ENCODE results near the gene NSDHL.

Gene NSDHL

GRCh38 chrX:152869972-152870371 is 39.1 kb downstream of the NSDHL start:
- Histone ChIP-seq H3K36me3 (ENCODE audit: control insufficient read depth, insufficient read depth, low read length) (peaks cover 10% of the 10 kb centered on the region; the same call in 1 of the 2 replicates), H3K4me3 (ENCODE audit: low read length) (no peak overlapping the region), H3K27me3 (ENCODE audit: control insufficient read depth, insufficient read depth, low read length) (no peaks in the 10 kb centered on the region), H3K9me3 (ENCODE audit: control insufficient read depth, insufficient read depth, low read length) (no peaks in the 10 kb centered on the region), H3K4me1 (ENCODE audit: control insufficient read depth, insufficient read depth, low read length) (no peaks in the 10 kb centered on the region; the same call in 1 of the 2 replicates), H3K27ac (ENCODE audit: low read length) (no peak overlapping the region)
- WGBS (ENCODE audit: insufficient coverage, insufficient read length): no CpG with 5 or more reads among the region's 7 CpGs
- no peak for DNase-seq (ENCODE audit: low read depth, low spot score)

- Histone ChIP-seq H3K9me3 (ENCODE audit: control insufficient read depth, insufficient read depth, low read length) (no peaks in the 10 kb centered on the region), H3K4me1 (ENCODE audit: control insufficient read depth, insufficient read depth, low read length) (no peaks in the 10 kb centered on the region; the same call in 1 of the 2 replicates), H3K4me3 (ENCODE audit: low read length) (no peak overlapping the region), H3K36me3 (ENCODE audit: control insufficient read depth, insufficient read depth, low read length) (peaks cover 6% of the 10 kb centered on the region; the same call in 1 of the 2 replicates), H3K27me3 (ENCODE audit: control insufficient read depth, insufficient read depth, low read length) (no peaks in the 10 kb centered on the region), H3K27ac (ENCODE audit: low read length) (no peak overlapping the region)
- WGBS (ENCODE audit: insufficient coverage, insufficient read length): no CpG with 5 or more reads among the region's 9 CpGs
- DNase-seq (ENCODE audit: low read depth, low spot score): no peak
Measured at GRCh38 chrX:152871260-152871659, 40.4 kb downstream of the NSDHL start.

GRCh38 chrX:152872522-152872921 is 41.7 kb downstream of the NSDHL start:
- no peaks in the 10 kb centered on the region; the same call in 1 of the 2 replicates for H3K4me1 ChIP-seq (ENCODE audit: control insufficient read depth, insufficient read depth, low read length)
- no CpG with 5 or more reads among the region's 2 CpGs for WGBS (ENCODE audit: insufficient coverage, insufficient read length)
- H3K27ac ChIP-seq (ENCODE audit: low read length): no peak overlapping the region
- no peak for DNase-seq (ENCODE audit: low read depth, low spot score)
- H3K27me3 ChIP-seq (ENCODE audit: control insufficient read depth, insufficient read depth, low read length): no peaks in the 10 kb centered on the region
- H3K4me3 ChIP-seq (ENCODE audit: low read length): no peak overlapping the region
- H3K9me3 ChIP-seq (ENCODE audit: control insufficient read depth, insufficient read depth, low read length): no peaks in the 10 kb centered on the region
- H3K36me3 ChIP-seq (ENCODE audit: control insufficient read depth, insufficient read depth, low read length): peaks cover 2% of the 10 kb centered on the region; the same call in 1 of the 2 replicates

GRCh38 chrX:152873361-152873760 is 42.5 kb downstream of the NSDHL start:
- no peaks in the 10 kb centered on the region; the same call in 1 of the 2 replicates for H3K4me1 ChIP-seq (ENCODE audit: control insufficient read depth, insufficient read depth, low read length)
- no peak for DNase-seq (ENCODE audit: low read depth, low spot score)
- H3K9me3 ChIP-seq (ENCODE audit: control insufficient read depth, insufficient read depth, low read length): no peaks in the 10 kb centered on the region
- H3K27ac ChIP-seq (ENCODE audit: low read length): no peak overlapping the region
- no peak overlapping the region for H3K4me3 ChIP-seq (ENCODE audit: low read length)
- H3K27me3 ChIP-seq (ENCODE audit: control insufficient read depth, insufficient read depth, low read length): no peaks in the 10 kb centered on the region
- H3K36me3 ChIP-seq (ENCODE audit: control insufficient read depth, insufficient read depth, low read length): no peaks in the 10 kb centered on the region; the same call in 1 of the 2 replicates
- no CpG with 5 or more reads among the region's 2 CpGs for WGBS (ENCODE audit: insufficient coverage, insufficient read length)

- no peaks in the 10 kb centered on the region for H3K9me3 ChIP-seq (ENCODE audit: control insufficient read depth, insufficient read depth, low read length)
- H3K27me3 ChIP-seq (ENCODE audit: control insufficient read depth, insufficient read depth, low read length): no peaks in the 10 kb centered on the region
Measured at GRCh38 chrX:152876931-152877840, 46.3 kb downstream of the NSDHL start.

GRCh38 chrX:152878976-152879755 is 48.3 kb downstream of the NSDHL start:
- no peaks in the 10 kb centered on the region for H3K36me3 ChIP-seq (ENCODE audit: control insufficient read depth, insufficient read depth, low read length)
- H3K27ac ChIP-seq (ENCODE audit: low read length): no peak overlapping the region
- no peak for DNase-seq (ENCODE audit: low read depth, low spot score)
- H3K9me3 ChIP-seq (ENCODE audit: control insufficient read depth, insufficient read depth, low read length): no peaks in the 10 kb centered on the region
- H3K27me3 ChIP-seq (ENCODE audit: control insufficient read depth, insufficient read depth, low read length): no peaks in the 10 kb centered on the region
- H3K4me3 ChIP-seq (ENCODE audit: low read length): no peak overlapping the region
- WGBS (ENCODE audit: insufficient coverage, insufficient read length): no CpG with 5 or more reads among the region's 16 CpGs
- no peaks in the 10 kb centered on the region for H3K4me1 ChIP-seq (ENCODE audit: control insufficient read depth, insufficient read depth, low read length)

More at GRCh38 chrX:152876931-152877840, 46.3 kb downstream of the NSDHL start:
- WGBS (ENCODE audit: insufficient coverage, insufficient read length): no CpG with 5 or more reads among the region's 10 CpGs
- Histone ChIP-seq H3K27ac (ENCODE audit: low read length) (no peak overlapping the region), H3K4me3 (ENCODE audit: low read length) (no peak overlapping the region), H3K36me3 (ENCODE audit: control insufficient read depth, insufficient read depth, low read length) (no peaks in the 10 kb centered on the region), H3K4me1 (ENCODE audit: control insufficient read depth, insufficient read depth, low read length) (no peaks in the 10 kb centered on the region; the same call in 1 of the 2 replicates)
- no peak for DNase-seq (ENCODE audit: low read depth, low spot score)

GRCh38 chrX:152881289-152881688 is 50.4 kb downstream of the NSDHL start:
- no peaks in the 10 kb centered on the region for H3K27me3 ChIP-seq (ENCODE audit: control insufficient read depth, insufficient read depth, low read length)
- H3K4me1 ChIP-seq (ENCODE audit: control insufficient read depth, insufficient read depth, low read length): no peaks in the 10 kb centered on the region
- H3K36me3 ChIP-seq (ENCODE audit: control insufficient read depth, insufficient read depth, low read length): no peaks in the 10 kb centered on the region
- no peak for DNase-seq (ENCODE audit: low read depth, low spot score)
- no peaks in the 10 kb centered on the region for H3K9me3 ChIP-seq (ENCODE audit: control insufficient read depth, insufficient read depth, low read length)
- no peak overlapping the region for H3K4me3 ChIP-seq (ENCODE audit: low read length)
- H3K27ac ChIP-seq (ENCODE audit: low read length): no peak overlapping the region
- no CpG with 5 or more reads among the region's 2 CpGs for WGBS (ENCODE audit: insufficient coverage, insufficient read length)

GRCh38 chrX:152884171-152884570 is 53.3 kb downstream of the NSDHL start:
- Histone ChIP-seq H3K4me1 (ENCODE audit: control insufficient read depth, insufficient read depth, low read length) (no peaks in the 10 kb centered on the region), H3K9me3 (ENCODE audit: control insufficient read depth, insufficient read depth, low read length) (no peaks in the 10 kb centered on the region), H3K4me3 (ENCODE audit: low read length) (no peak overlapping the region), H3K27ac (ENCODE audit: low read length) (no peak overlapping the region), H3K27me3 (ENCODE audit: control insufficient read depth, insufficient read depth, low read length) (no peaks in the 10 kb centered on the region), H3K36me3 (ENCODE audit: control insufficient read depth, insufficient read depth, low read length) (no peaks in the 10 kb centered on the region)
- no CpG with 5 or more reads among the region's 6 CpGs for WGBS (ENCODE audit: insufficient coverage, insufficient read length)
- no peak for DNase-seq (ENCODE audit: low read depth, low spot score)

- Histone ChIP-seq H3K27ac (ENCODE audit: low read length) (no peak overlapping the region), H3K9me3 (ENCODE audit: control insufficient read depth, insufficient read depth, low read length) (no peaks in the 10 kb centered on the region), H3K4me1 (ENCODE audit: control insufficient read depth, insufficient read depth, low read length) (0 out of 2 replicates have a peak, but pooled peaks cover 1% of the 10 kb centered on the region), H3K36me3 (ENCODE audit: control insufficient read depth, insufficient read depth, low read length) (no peaks in the 10 kb centered on the region), H3K27me3 (ENCODE audit: control insufficient read depth, insufficient read depth, low read length) (no peaks in the 10 kb centered on the region; the same call in 1 of the 2 replicates), H3K4me3 (ENCODE audit: low read length) (no peak overlapping the region)
- no CpG with 5 or more reads among the region's 3 CpGs for WGBS (ENCODE audit: insufficient coverage, insufficient read length)
- DNase-seq (ENCODE audit: low read depth, low spot score): no peak
Measured at GRCh38 chrX:152886716-152887115, 55.9 kb downstream of the NSDHL start.

- Histone ChIP-seq H3K36me3 (ENCODE audit: control insufficient read depth, insufficient read depth, low read length) (no peaks in the 10 kb centered on the region), H3K27me3 (ENCODE audit: control insufficient read depth, insufficient read depth, low read length) (no peaks in the 10 kb centered on the region; the same call in 1 of the 2 replicates), H3K27ac (ENCODE audit: low read length) (no peak overlapping the region), H3K4me3 (ENCODE audit: low read length) (no peak overlapping the region), H3K9me3 (ENCODE audit: control insufficient read depth, insufficient read depth, low read length) (no peaks in the 10 kb centered on the region), H3K4me1 (ENCODE audit: control insufficient read depth, insufficient read depth, low read length) (peaks cover 13% of the 10 kb centered on the region)
- WGBS (ENCODE audit: insufficient coverage, insufficient read length): no CpG with 5 or more reads among the region's 4 CpGs
- no peak for DNase-seq (ENCODE audit: low read depth, low spot score)
Measured at GRCh38 chrX:152892499-152892898, 61.6 kb downstream of the NSDHL start.
